Ureter (tissue), 1 donor: ENCODE measurements around the gene PINK1. TPM values are rescaled to one million over a fixed set of nuclear protein-coding genes. Genes with fewer than 3 reads are reported as not detected.

ENCODE experiments used
- total RNA-seq: library from RNA; stranded (reverse); gene quantifications from one replicate; pipeline ENCODE4 v1.2.4, GENCODE V29; 2023
- donor health status: DM: yes; HTN: yes; CAD: no.

The PINK1 gene
- total RNA-seq, 1 donor from 2014 or later: 32.6 TPM

Other genes with a start within 250 kb of the PINK1 start
- gene CAMK2N1, start 147.2 kb upstream of the PINK1 start, total RNA-seq: 39.5 TPM
- gene MUL1, start 125.3 kb upstream of the PINK1 start, total RNA-seq: 29.9 TPM
- gene FAM43B, start 80.9 kb upstream of the PINK1 start, total RNA-seq: 0.52 TPM
- gene CDA, start 44.4 kb upstream of the PINK1 start, total RNA-seq: 3.5 TPM
- 163 TPM for gene DDOST, start 27.9 kb downstream of the PINK1 start, total RNA-seq
- 2.2 TPM for gene KIF17, start 84.5 kb downstream of the PINK1 start, total RNA-seq
- 0.49 TPM for gene SH2D5, start 99.2 kb downstream of the PINK1 start, total RNA-seq
- 186 TPM for gene HP1BP3, start 153.8 kb downstream of the PINK1 start, total RNA-seq